SK-N-SH treated with all-trans-retinoic acid at 6 μM for 48 hours (cell line): ENCODE results near the gene HERC2.
"Not testable (repeated sequence)": the region's sequence is repeated elsewhere in the genome, so short reads cannot be mapped to it uniquely, and the experiment has no call there.

Experiments
- CREB5 ChIP-seq: fragments of 250-450 bp; sonication (Bioruptor Pico); IDR thresholded peaks from 2 replicates; pipeline ENCODE4 v1.5.1; 2020; ENCODE audit warnings: low read depth, mild to moderate bottlenecking, moderate library complexity
- ZFP30 ChIP-seq: fragments of 450-650 bp; formaldehyde crosslinking; IDR thresholded peaks from 2 replicates; pipeline ENCODE4 v1.5.0; 2022; ENCODE audit warnings: mild to moderate bottlenecking, moderate library complexity
- ZNF70 ChIP-seq: fragments of 450-650 bp; formaldehyde crosslinking; IDR thresholded peaks from 2 replicates; pipeline ENCODE4 v1.5.0; 2020; ENCODE audit warnings: mild to moderate bottlenecking, moderate library complexity
- ZNF8 ChIP-seq: fragments of 450-650 bp; formaldehyde crosslinking; IDR thresholded peaks from 2 replicates; pipeline ENCODE4 v1.5.0; 2020; ENCODE audit warnings: mild to moderate bottlenecking, moderate library complexity

- not testable (repeated sequence) for TF ChIP-seq ZFP30 (CRISPR knock-in tag); CREB5 (CRISPR knock-in tag); ZNF8; ZNF70 (CRISPR knock-in tag)
These were observed 124.3 kb downstream of the HERC2 start for GRCh38 chr15:28197694-28198093.
